ENCODE measurements around the gene TUBA1C. TPM values are rescaled to one million over a fixed set of nuclear protein-coding genes. Genes with fewer than 3 reads are reported as not detected.

TUBA1C gene
- total and polyA plus RNA-seq, 9 of the 15 experiments (the other 6 are each of a cell fraction or from before 2014, with no cell fraction given) = 755 to 3,012 (median 914) TPM

- TF ChIP-seq CTCFL (IDR thresholded peaks at IDR 0.05; ENCODE audit: borderline replicate concordance, insufficient read depth, low read depth, low read length, poor library complexity, severe bottlenecking) (peak; percentile 79), POLR2G (IDR thresholded peaks at IDR 0.05; ENCODE audit: low read depth, low read length) (0 out of 2 replicates have a peak, but pooled peaks have one; percentile 35), PRMT5 (CRISPR knock-in tag; IDR thresholded peaks at IDR 0.05) (no peak), SAFB (IDR thresholded peaks at IDR 0.05; ENCODE audit: borderline replicate concordance, low read depth, low read length) (no peak), ZNF518B (CRISPR knock-in tag; IDR thresholded peaks at IDR 0.05) (no peak), KAT7 (CRISPR knock-in tag; IDR thresholded peaks at IDR 0.05; ENCODE audit: borderline replicate concordance) (no peak), KHSRP (IDR thresholded peaks at IDR 0.05) (peak; percentile 33; the same call in 1 of the 2 replicates), HOMEZ (CRISPR knock-in tag; IDR thresholded peaks at IDR 0.05) (no peak), KLF6 (CRISPR knock-in tag; IDR thresholded peaks at IDR 0.05; ENCODE audit: borderline replicate concordance) (no peak), ATF2 (CRISPR knock-in tag; IDR thresholded peaks at IDR 0.05) (no peak), ETS1 (conservative IDR thresholded peaks at IDR 0.05; ENCODE audit: control insufficient read depth, low read depth, low read length) (peak; percentile 94), ZNF174 (CRISPR knock-in tag; IDR thresholded peaks at IDR 0.05) (no peak), CBX8 (IDR thresholded peaks at IDR 0.05; ENCODE audit: borderline replicate concordance, extremely low read depth, low read depth, low read length, poor library complexity, severe bottlenecking) (no peak), MYBL2 (IDR thresholded peaks at IDR 0.05; ENCODE audit: low read depth) (no peak), MYBL2 (CRISPR knock-in tag; IDR thresholded peaks at IDR 0.05; ENCODE audit: borderline replicate concordance) (no peak), CC2D1A (IDR thresholded peaks at IDR 0.05) (peak; percentile 97; the same call in 1 of the 2 replicates)
Measured at GRCh38 chr12:49232940-49233841, 31.7 kb upstream of the TUBA1C start (continued).

Measured in K562 (cell line).